ENCODE results near the gene GALNT10.

DNA sequence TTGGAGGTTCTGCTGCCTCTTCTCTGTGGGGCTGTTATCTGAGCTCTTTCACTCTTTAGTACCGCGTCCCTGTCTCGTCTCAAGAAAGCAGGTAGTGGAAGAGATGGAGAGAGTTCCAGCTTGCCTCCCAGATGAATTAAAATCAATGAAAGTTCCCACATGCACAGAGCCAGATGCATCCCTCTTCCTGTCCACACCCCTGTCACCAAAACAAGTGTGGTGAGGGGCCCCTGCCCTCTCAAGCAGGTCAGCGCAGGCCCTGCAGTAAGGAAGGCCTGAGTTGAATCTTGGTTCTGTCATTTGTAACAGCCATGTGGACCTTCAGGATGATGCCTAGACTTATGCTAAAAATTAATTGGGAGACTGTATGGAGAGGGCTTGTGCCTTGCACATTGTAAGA lies 26.9 kb downstream of the GALNT10 start:
- no peak for TF ChIP-seq ZNF274 (IDR thresholded peaks at IDR 0.05; ENCODE audit: low read depth, low read length)
- no peak for TF ChIP-seq YY1 (IDR thresholded peaks at IDR 0.05; ENCODE audit: insufficient read depth, insufficient read length)

All from NT2/D1 (cell line).